HUES48 (cell line): ENCODE data around the gene PPFIA1.

Experiments
- H3K27ac ChIP-seq: one replicate; pipeline ENCODE4 v1.7.0; 2013; ENCODE audit warnings: low read depth, low read length, inconsistent platforms
- H3K27me3 ChIP-seq: 2 replicates; pipeline ENCODE4 v1.6.1; 2013; ENCODE audit warnings: mild to moderate bottlenecking, low read length; ENCODE audit not compliant: control insufficient read depth, insufficient read depth
- H3K36me3 ChIP-seq: 2 replicates; pipeline ENCODE4 v1.6.1; 2013; ENCODE audit warnings: low read length; ENCODE audit not compliant: control insufficient read depth, insufficient read depth
- H3K4me1 ChIP-seq: 2 replicates; pipeline ENCODE4 v1.6.1; 2013; ENCODE audit warnings: mild to moderate bottlenecking, low read length; ENCODE audit not compliant: control insufficient read depth, insufficient read depth
- H3K4me3 ChIP-seq: 2 replicates; pipeline ENCODE4 v1.5.1; 2013; ENCODE audit warnings: mild to moderate bottlenecking, low read depth, low read length
- H3K9ac ChIP-seq: 2 replicates; pipeline ENCODE4 v1.6.1; 2013; ENCODE audit warnings: mild to moderate bottlenecking, low read depth, low read length, moderate library complexity
- H3K9me3 ChIP-seq: 2 replicates; pipeline ENCODE4 v1.6.1; 2013; ENCODE audit warnings: low read length; ENCODE audit not compliant: control insufficient read depth, insufficient read depth

The PPFIA1 gene

DNA sequence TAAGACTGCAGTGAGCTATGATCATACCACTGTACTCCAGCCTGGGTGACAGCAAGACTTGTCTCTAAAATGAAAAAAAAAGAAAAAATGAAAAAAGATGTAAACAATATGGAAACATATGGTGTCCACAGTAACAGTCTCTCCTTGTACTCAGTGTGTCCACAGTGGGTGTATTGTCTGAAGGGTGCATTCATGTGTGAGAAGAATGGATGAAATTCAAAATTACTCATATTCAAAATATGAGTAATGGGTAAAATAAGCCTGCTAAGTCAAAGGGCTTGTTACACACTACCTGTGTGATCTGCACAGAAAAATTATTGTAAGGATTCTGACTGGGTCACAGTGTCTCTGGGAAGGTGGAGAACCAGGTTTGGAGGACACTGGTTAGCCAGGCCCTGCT lies 26.9 kb downstream of the PPFIA1 start:
- Histone ChIP-seq H3K4me3 (no peak overlapping the region), H3K9ac (no peak overlapping the region), H3K4me1 (no peaks in the 10 kb centered on the region), H3K27ac (no peak overlapping the region), H3K9me3 (peaks cover 5% of the 10 kb centered on the region), H3K27me3 (no peaks in the 10 kb centered on the region), H3K36me3 (peaks cover 46% of the 10 kb centered on the region)

DNA sequence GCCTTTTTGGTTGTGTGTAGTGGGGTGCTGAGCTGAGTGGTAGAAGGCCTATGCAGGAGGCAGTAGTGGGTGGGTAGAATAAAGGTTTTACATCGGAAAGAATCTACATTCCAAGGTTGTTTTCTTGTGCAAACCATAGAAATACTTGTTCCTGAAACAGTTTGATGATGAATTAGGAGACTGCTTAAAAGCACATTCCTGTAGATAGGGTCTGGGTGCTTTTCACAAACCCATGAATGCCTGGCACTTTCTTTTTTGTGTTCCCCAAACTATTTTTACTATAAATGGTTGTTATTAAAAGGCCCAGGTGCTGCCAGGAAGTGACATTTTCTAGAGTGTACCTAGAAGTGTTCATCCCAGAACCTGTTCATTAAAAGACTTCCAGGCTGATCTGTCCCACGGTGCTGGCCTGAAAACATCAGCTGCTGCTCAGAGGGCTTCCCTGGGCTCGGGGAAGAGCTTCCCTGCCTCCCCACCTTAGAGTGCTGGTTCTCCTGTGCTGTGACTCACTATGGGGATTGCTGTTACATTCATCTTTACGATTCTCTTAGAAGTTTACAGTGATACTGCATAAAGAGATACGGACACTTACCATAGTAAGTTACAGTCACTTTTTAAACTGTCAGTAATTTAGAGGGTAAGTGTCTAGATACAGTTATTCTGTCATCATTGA lies 27.9 kb downstream of the PPFIA1 start:
- Histone ChIP-seq H3K36me3 (peaks cover 46% of the 10 kb centered on the region), H3K4me3 (no peak overlapping the region), H3K9me3 (peaks cover 5% of the 10 kb centered on the region), H3K27me3 (no peaks in the 10 kb centered on the region), H3K4me1 (no peaks in the 10 kb centered on the region), H3K27ac (no peak overlapping the region), H3K9ac (no peak overlapping the region)

DNA sequence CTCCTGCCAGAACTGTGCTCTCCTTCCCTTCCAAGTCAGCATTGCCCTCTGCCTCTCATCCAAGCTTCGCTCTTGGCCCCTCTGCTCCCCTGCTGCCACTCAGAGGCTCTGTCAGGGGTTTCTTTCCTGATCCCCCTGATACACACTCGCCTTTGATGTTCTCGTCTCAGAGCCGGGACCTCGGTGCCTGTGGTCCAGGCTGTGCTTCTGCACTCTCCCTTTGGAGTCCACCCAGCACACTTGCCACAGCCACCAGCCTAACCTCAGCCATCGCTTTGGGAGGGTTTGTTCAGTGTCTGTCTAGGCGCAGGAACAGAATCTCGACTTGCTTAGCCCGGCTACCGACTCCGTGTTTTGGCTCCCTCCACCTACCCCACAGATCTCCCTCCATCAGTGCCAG lies 29.1 kb downstream of the PPFIA1 start:
- no peaks in the 10 kb centered on the region for H3K9me3 ChIP-seq
- H3K27me3 ChIP-seq: no peaks in the 10 kb centered on the region
- H3K36me3 ChIP-seq: peaks cover 38% of the 10 kb centered on the region
- no peaks in the 10 kb centered on the region for H3K4me1 ChIP-seq
- no peak overlapping the region for H3K27ac ChIP-seq
- no peak overlapping the region for H3K4me3 ChIP-seq
- H3K9ac ChIP-seq: no peak overlapping the region

DNA sequence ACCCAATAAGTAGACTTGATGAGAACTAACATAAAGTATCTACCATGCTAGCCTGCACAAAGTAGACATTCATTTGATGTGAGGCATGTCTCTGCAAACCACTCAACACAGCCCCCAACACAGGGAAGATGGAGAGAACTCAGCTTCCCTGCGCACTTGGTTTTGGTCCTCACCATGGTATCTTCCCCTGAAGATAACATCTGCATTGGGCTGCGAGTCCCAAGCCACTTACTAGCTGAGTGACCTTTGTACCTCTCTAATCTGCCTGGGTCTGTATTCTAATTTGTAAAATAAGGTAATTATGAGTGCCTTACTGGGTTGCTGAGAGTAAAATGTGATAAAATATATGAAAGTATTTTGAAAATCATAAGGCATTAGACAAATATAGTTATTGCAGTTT lies 30.7 kb downstream of the PPFIA1 start:
- Histone ChIP-seq H3K36me3 (peaks cover 38% of the 10 kb centered on the region), H3K27ac (no peak overlapping the region), H3K4me3 (no peak overlapping the region), H3K9me3 (no peaks in the 10 kb centered on the region), H3K4me1 (no peaks in the 10 kb centered on the region), H3K9ac (no peak overlapping the region), H3K27me3 (no peaks in the 10 kb centered on the region)

DNA sequence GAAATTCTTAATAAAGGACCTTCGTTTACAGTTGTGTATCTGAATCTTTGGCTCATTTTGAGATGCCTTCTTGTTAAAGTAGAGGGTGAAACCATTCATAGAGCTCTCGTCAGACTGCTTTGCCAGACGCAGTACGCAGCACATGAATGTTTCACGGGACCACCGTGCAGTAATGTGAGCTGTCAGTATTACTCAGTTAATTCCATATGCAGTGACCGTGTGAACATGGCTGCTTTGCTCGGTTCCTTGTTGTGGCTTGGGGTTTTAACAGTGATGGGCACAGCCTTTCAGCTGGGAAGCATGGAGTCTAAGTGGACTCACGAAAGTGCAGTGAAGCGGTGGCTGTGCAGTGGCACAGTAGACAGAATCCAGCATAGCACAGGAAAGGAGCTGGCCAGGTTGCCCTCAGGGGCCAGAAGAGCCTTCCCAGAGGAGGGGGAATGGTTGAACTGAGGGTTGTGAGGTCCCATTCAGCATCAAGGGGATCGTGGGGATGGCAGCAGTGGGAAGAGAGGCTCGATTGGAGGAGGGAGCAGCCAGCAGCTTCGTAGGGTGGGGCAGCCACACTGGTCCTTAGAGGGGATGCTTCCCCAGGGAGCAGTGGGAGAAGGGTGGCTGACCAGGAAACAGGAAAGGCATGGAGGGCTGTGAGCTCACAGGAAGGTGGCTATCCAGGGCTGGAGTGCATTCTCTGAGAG lies 31.4 kb downstream of the PPFIA1 start:
- no peaks in the 10 kb centered on the region for H3K4me1 ChIP-seq
- no peak overlapping the region for H3K9ac ChIP-seq
- no peak overlapping the region for H3K4me3 ChIP-seq
- H3K36me3 ChIP-seq: peaks cover 39% of the 10 kb centered on the region
- no peaks in the 10 kb centered on the region for H3K9me3 ChIP-seq
- H3K27ac ChIP-seq: no peak overlapping the region
- no peaks in the 10 kb centered on the region for H3K27me3 ChIP-seq

DNA sequence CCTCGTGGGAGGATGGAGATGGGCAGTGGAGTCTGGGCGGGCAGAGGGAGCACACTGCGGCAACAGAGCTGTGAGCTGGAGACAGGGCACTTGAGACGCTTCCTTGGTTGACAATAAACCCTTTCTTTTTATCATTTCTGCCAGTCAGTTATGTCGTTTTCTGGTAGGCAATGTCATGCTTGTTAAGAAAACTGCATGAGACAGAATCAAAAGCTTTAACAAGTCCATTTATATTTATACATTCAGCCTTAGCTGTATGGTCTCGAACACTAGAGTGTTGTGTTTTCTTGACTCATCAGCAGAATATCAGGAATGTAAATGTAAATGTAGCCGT lies 31.9 kb downstream of the PPFIA1 start:
- no peak overlapping the region for H3K9ac ChIP-seq
- no peaks in the 10 kb centered on the region for H3K9me3 ChIP-seq

DNA sequence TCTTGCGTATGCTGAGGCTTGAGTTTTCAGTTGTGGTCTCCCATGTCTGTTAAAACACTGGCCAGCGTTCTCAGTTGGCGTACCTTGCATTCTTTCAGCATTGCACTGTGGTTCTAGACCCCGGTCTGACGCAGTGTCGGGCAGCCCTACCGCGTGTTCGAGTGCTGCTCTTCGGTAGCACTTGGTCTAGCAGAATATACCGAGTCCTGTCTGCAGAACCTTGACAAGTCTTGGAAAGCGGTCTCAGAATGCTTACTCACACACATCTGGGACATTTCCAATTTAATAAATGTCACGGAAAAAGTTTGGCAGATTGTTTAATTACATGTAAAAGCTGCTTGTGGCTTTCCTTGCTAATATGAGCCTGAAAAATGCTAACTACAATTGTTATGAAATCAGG lies 32.6 kb downstream of the PPFIA1 start:
- no peaks in the 10 kb centered on the region for H3K4me1 ChIP-seq
- H3K4me3 ChIP-seq: no peak overlapping the region
- peaks cover 39% of the 10 kb centered on the region for H3K36me3 ChIP-seq
- no peak overlapping the region for H3K27ac ChIP-seq
- no peaks in the 10 kb centered on the region for H3K9me3 ChIP-seq
- H3K27me3 ChIP-seq: no peaks in the 10 kb centered on the region
- no peak overlapping the region for H3K9ac ChIP-seq

More for the DNA sequence above, 31.9 kb downstream of the PPFIA1 start:
- Histone ChIP-seq H3K4me1 (no peaks in the 10 kb centered on the region), H3K27me3 (no peaks in the 10 kb centered on the region), H3K27ac (no peak overlapping the region), H3K36me3 (peaks cover 38% of the 10 kb centered on the region), H3K4me3 (no peak overlapping the region)

DNA sequence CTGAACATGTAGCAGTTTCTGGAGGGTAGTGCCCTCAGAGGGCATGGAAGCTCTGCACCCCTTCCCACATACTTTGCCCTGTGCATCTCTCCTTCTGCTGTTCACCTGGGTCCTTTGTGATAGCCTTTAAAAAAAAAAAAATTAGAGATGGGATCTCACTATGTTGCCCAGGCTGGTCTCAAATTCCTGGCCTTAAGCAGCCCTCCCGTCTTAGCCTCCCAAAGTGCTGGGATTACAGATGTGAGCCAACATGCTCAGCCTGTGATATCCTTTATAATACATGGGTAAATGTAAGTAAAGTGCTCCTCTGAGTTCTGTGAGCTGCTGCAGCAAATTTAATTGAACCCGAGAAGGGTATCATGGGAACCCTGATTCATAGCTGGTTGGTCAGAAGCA lies 33.7 kb downstream of the PPFIA1 start:
- Histone ChIP-seq H3K4me3 (no peak overlapping the region), H3K9me3 (no peaks in the 10 kb centered on the region), H3K27ac (no peak overlapping the region), H3K4me1 (no peaks in the 10 kb centered on the region), H3K27me3 (no peaks in the 10 kb centered on the region), H3K9ac (no peak overlapping the region), H3K36me3 (peaks cover 43% of the 10 kb centered on the region)

DNA sequence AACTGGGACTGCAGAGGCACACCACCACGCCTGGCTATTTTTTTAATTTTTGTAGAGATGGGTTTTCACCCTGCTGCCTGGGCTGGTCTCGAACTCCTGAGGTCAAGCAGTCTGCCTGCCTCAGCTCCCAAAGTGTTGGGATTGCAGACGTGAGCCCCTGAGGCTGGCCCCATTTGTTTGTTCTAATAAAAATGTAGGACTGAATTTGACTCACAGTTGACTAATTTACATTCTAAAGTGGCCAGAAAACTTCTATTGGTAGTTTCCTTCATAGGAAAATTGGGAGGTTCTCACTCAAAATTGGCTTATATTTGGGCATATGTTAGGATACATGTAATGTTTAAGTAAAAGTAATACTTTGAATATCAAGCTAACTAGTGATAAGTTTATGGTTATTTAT lies 35.0 kb downstream of the PPFIA1 start:
- no peaks in the 10 kb centered on the region for H3K4me1 ChIP-seq
- no peak overlapping the region for H3K27ac ChIP-seq
- H3K36me3 ChIP-seq: peaks cover 35% of the 10 kb centered on the region
- no peak overlapping the region for H3K9ac ChIP-seq
- no peaks in the 10 kb centered on the region for H3K27me3 ChIP-seq
- H3K9me3 ChIP-seq: no peaks in the 10 kb centered on the region
- H3K4me3 ChIP-seq: no peak overlapping the region

DNA sequence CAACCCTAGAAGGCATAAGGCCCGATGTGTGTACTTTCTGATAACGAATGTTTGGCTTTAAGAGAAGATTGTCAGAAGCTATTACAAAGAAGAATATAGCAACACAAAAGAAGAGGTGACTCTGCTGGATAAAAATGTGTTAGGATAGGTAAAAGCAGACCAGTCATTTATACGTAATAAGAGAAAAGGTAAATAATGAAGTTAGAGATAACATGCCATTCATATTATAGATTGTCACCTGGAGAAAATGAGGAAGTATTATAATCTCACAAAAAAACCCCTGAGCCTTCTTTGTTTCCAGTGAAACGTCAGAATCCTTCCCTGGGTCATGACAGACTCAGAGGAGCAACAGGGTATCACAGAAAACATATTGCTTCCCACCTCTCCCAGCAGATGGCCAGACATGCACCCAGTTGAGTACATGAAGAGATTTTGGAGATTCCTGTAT lies 36.1 kb downstream of the PPFIA1 start:
- Histone ChIP-seq H3K9ac (no peak overlapping the region), H3K27me3 (no peaks in the 10 kb centered on the region), H3K27ac (peak overlapping the region; percentile 18), H3K4me3 (no peak overlapping the region), H3K36me3 (peaks cover 28% of the 10 kb centered on the region), H3K9me3 (no peaks in the 10 kb centered on the region), H3K4me1 (peaks cover 6% of the 10 kb centered on the region)

DNA sequence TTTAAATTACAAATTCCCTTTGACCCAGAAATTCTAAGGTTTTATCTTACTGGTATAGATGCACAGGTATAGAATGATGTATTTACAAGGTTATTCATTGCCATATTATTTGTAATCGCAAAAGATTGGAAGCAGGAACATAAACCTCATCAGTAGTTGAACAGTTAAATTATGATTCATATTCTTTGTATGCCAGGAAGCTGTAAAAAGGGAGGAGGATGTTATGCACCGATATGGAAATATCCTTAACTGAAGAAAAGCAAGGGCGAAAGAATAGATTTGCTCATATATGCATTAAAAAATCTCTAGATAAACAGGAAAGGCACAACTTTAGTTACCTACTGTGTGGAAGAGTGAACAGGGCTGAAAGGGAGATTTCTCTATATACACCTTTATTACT lies 36.7 kb downstream of the PPFIA1 start:
- Histone ChIP-seq H3K4me3 (no peak overlapping the region), H3K9ac (no peak overlapping the region), H3K4me1 (peaks cover 12% of the 10 kb centered on the region), H3K27me3 (no peaks in the 10 kb centered on the region), H3K9me3 (no peaks in the 10 kb centered on the region), H3K36me3 (peaks cover 24% of the 10 kb centered on the region; the same call in 1 of the 2 replicates), H3K27ac (no peak overlapping the region)
